ENCODE results near the gene COL27A1.

DNA sequence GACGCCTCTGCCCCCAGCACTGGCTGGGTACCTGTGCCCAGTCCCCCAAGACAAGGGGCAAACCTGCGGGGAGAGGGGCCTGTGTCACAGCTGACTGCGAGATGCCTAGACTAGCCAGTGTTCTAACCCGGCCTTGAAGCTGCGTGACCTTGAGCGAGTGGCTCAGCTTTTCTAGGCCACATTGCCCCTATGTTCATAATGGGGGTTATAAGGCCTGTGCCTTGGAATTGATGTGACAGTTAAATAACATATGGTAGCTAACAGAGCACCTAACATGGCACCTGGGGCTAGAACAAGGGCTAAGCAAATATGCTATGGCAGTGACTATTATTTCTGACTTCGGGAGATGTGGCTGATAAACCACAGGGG is 22.8 kb upstream of the COL27A1 start:
- TF ChIP-seq, protein P1, sequence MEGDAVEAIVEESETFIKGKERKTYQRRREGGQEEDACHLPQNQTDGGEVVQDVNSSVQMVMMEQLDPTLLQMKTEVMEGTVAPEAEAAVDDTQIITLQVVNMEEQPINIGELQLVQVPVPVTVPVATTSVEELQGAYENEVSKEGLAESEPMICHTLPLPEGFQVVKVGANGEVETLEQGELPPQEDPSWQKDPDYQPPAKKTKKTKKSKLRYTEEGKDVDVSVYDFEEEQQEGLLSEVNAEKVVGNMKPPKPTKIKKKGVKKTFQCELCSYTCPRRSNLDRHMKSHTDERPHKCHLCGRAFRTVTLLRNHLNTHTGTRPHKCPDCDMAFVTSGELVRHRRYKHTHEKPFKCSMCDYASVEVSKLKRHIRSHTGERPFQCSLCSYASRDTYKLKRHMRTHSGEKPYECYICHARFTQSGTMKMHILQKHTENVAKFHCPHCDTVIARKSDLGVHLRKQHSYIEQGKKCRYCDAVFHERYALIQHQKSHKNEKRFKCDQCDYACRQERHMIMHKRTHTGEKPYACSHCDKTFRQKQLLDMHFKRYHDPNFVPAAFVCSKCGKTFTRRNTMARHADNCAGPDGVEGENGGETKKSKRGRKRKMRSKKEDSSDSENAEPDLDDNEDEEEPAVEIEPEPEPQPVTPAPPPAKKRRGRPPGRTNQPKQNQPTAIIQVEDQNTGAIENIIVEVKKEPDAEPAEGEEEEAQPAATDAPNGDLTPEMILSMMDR (IDR thresholded peaks at IDR 0.05) = no peak
- no peak for TF ChIP-seq POLR2A (IDR thresholded peaks at IDR 0.05)

All from testis (tissue), 2 donors.